ENCODE results near the gene ERMAP.

Gene ERMAP

DNA sequence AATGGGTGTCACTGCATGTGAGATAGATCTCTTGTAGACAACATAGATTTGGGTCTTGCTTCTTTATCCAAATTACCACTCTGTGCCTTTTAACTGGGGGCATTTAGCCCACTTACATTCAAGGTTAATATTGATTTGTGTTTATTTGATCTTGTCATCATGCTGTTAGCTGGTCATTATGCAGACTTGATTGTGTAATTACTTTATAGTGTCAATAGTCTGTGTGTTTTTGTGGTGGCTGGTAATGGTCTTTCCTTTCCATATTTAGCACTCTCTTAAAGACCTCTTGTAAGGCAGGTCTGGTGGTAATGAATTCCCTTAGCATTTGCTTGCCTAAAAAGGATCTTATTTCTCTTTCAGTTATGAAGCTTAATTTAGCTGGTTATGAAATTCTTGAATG, 59.1 kb downstream of the ERMAP start:
- DNase-seq = peak; percentile 100

- DNase-seq = peak; percentile 77
Measured at GRCh38 chr1:42877380-42877779, 60.5 kb downstream of the ERMAP start.

GRCh38 chr1:42880384-42880783, 63.5 kb downstream of the ERMAP start:
- no peak for DNase-seq

DNA sequence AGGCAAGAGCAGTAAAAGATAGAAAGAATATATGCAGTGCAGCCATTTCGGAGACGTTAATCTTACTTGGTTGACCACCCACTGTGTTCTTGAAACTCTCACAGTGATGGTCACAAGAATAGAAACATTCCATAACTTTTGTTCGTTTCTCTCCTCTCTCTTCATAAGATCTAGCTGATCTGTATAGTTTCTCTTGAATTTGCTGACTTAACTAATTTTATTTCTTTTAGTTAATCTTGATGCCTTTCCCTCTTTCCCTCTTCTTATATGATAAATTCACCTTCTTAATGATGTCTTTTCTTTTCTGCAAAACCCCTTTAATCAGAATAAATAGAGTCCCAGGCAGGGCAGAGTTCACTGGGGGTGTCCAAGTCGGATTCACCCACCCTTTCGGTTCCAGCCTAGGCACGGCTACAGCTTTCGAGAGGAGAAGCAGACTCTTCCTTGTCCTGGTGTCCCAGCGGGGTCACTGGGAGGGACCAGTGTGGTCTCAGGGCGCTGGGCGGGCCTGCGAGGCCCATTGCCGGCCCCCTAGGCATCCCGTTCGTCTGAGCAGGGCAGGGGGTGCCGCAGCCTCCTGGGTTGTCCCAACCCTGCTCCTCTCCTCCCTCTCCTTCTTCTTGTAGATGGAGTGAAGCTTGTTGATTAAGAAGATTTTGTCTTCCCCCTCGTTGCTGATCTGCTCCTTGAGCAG, 69.3 kb downstream of the ERMAP start:
- no peak for DNase-seq

- DNase-seq = no peak
Measured at GRCh38 chr1:42886800-42887199, 69.9 kb downstream of the ERMAP start.

- no peak for DNase-seq
Measured at GRCh38 chr1:42887366-42887765, 70.4 kb downstream of the ERMAP start.

GRCh38 chr1:42888013-42888633, 71.2 kb downstream of the ERMAP start:
- no peak for DNase-seq

DNA sequence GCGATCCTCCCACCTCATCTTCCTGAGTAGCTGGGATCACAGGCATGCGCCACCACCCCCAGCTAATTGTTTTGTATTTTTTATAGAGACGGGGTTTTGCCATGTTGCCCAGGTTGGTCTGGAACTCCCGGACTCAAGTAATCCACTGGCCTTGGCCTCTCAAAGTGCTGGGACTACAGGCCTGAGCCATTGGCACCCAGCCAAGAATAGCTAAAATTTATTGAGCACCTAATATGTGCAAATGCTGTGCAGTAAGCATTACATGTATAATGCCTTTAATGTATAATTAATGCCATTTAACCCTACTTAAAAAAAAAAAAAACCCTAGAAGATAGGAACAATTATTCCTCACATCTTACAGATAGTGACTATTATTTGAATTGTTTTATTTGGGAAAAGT, 72.3 kb downstream of the ERMAP start:
- DNase-seq = no peak

- no peak for DNase-seq
Measured at GRCh38 chr1:42891465-42892138, 74.7 kb downstream of the ERMAP start.

Data from NCI-H748 treated with DMSO at 0.1 percent for 48 hours (cell line).